Heart left ventricle (tissue), 16 donors: ENCODE measurements around the gene BCAS1. TPM values are rescaled to one million over a fixed set of nuclear protein-coding genes. Genes with fewer than 3 reads are reported as not detected.

Experiments
- ATAC-seq, 4 donors: fragments of 200-7000 bp; cut with Tn5 transposase; one replicate each; pipeline ENCODE4 v1.9.1; 2020 to 2022; ENCODE audit warnings: moderate library complexity in 4 of 4, mild to moderate bottlenecking in 3 of 4, moderate number of reproducible peaks in 1 of 4
- DNase-seq, 5 donors: peaks; one replicate each; pipeline ENCODE4 v3.0.0-alpha.2; 2020
- H3K27ac ChIP-seq, 12 donors: fragments of 200-600 bp; sonication (generic) in 4 of 12; one replicate each; pipeline versions ENCODE4 v1.5.0 to v1.8.0; 2016 to 2022; ENCODE audit warnings: mild to moderate bottlenecking in 2 of 12
- H3K27me3 ChIP-seq, 9 donors: fragments of 200-600 bp; sonication (generic) in 2 of 9; one replicate each; pipeline versions ENCODE4 v1.5.1 to v1.8.0; 2016 to 2022; ENCODE audit warnings: mild to moderate bottlenecking in 3 of 9
- H3K36me3 ChIP-seq, 9 donors: fragments of 200-600 bp; sonication (generic) in 2 of 9; one replicate each; pipeline versions ENCODE4 v1.5.0 to v1.8.0; 2018 to 2022; ENCODE audit warnings: mild to moderate bottlenecking in 2 of 9
- H3K4me1 ChIP-seq, 12 donors: fragments of 200-600 bp; sonication (generic) in 4 of 12; one replicate each; pipeline versions ENCODE4 v1.5.0 to v1.8.0; 2016 to 2022; ENCODE audit warnings: mild to moderate bottlenecking in 3 of 12
- H3K4me3 ChIP-seq, 12 donors: fragments of 200-600 bp; sonication (generic) in 4 of 12; one replicate each; pipeline versions ENCODE4 v1.5.0 to v1.8.0; 2017 to 2022; ENCODE audit warnings: mild to moderate bottlenecking in 9 of 12, moderate library complexity in 4 of 12
- H3K9me3 ChIP-seq, 12 donors: fragments of 200-600 bp; sonication (generic) in 4 of 12; one replicate each; pipeline versions ENCODE4 v1.5.0 to v1.8.0; 2016 to 2022; ENCODE audit warnings: mild to moderate bottlenecking in 1 of 12
- CTCF ChIP-seq, 12 donors: fragments of 200-600 bp; sonication (generic) in 4 of 12; IDR thresholded peaks; one replicate each; pipeline versions ENCODE4 v1.5.0 to v1.8.0; 2018 to 2022; ENCODE audit warnings: antibody characterized with exemption in 12 of 12, mild to moderate bottlenecking in 5 of 12
- POLR2A ChIP-seq, 2 donors: fragments of 450-650 bp; IDR thresholded peaks; one replicate each; pipeline ENCODE4 v1.6.1; 2017; ENCODE audit warnings: antibody characterized with exemption in 2 of 2, mild to moderate bottlenecking in 2 of 2, moderate library complexity in 2 of 2
- WGBS, 4 donors: extraction: QIAGEN DNeasy Blood & Tissue Kit in 2 of 4; methylation state at CpG; one replicate each; pipeline versions ENCODE4 v1.1.5 to v1.1.7; 2013 to 2018; 5-methylcytosine and 5-hydroxymethylcytosine counted together
- intact Hi-C, 10 donors: fragments of 100-400 bp; cut with DNase I; formaldehyde crosslinking; loops; one replicate each; pipeline versions ENCODE4 v1.11.1 to v1.14.2; 2022
- polyA plus RNA-seq, 2 donors: library from polyadenylated mRNA; stranded (reverse); fragments of 200-250 nt; gene quantifications; one replicate each; pipeline ENCODE4 v1.2.3, GENCODE V29; 2013
- total RNA-seq, 9 donors: library from RNA; depleted of rRNA in 2 of 9; stranded (reverse); fragments of >200 nt in 2 of 9; fragmentation: NEBNext Ultra II Directional in 3 of 9; extraction: Animal tissue kit (Norgen Biotek cat#: 25700) in 3 of 9; gene quantifications; one replicate each; pipeline versions ENCODE4 v1.1.0 to v1.2.4, GENCODE V29; 2016 to 2023
- donor health status: ischemic (EF 13 %, LVEDD 7.1; RV severe dilation, severe dysfunction).
- donor health status: healthy with polysubstance abuse.
- donor health status: DM: no; HTN: yes; CAD: no.
- donor health status: DM: no; HTN: no; CAD: no.
- donor health status: ischemic (EF 25% LVEDD 6.9; RV normal size, moderate dysfunction).
- donor health status: ischemic (EF 25% LVEDD 5.7; RV mildly dilated, moderate dysfunction).
- donor health status: healthy.
- donor health status: DM: yes; HTN: yes; CAD: no.
- donor health status: ischemic (EF 35%, LVEDD 5.7; RV mildly dilated, moderate dysfunction).
- donor health status: nonischemic (EF 11% LVEDD 7.7; RV severe dilation, severe dysfunction).
- donor health status: DM: yes; HTN: yes; CAD: no.
- donor health status: PGD.
- donor health status: ischemic (EF 29% LVEDD 5.4; RV normal size, mild dysfunction).
- donor health status: nonischemic (EF 23%, LVEDD 6.1; RV moderate dilation, normal function).

The BCAS1 gene
- total and polyA plus RNA-seq, 11 donors: not detected

GRCh38 chr20:54073288-54073687, 2.9 kb upstream of the BCAS1 start:
- DNase-seq (no peak), ATAC-seq (no peak)
- intact Hi-C loops: no loop called here
- H3K36me3 ChIP-seq: no peaks in the 10 kb centered on the region
- 79 to 91% (median 83%) methylated on average over 10 of the region's 10 CpGs for WGBS, 4 donors
- H3K27ac ChIP-seq: no peak overlapping the region
- H3K27me3 ChIP-seq: peaks cover 0 to 6% (median 0%) of the 10 kb centered on the region in 9 donors
- TF ChIP-seq CTCF (IDR thresholded peaks at IDR 0.05): no peak
- no peak for TF ChIP-seq POLR2A (IDR thresholded peaks at IDR 0.05)
- peaks cover 0 to 3% (median 0%) of the 10 kb centered on the region in 12 donors for H3K4me1 ChIP-seq
- H3K4me3 ChIP-seq: no peak overlapping the region
- no peaks in the 10 kb centered on the region for H3K9me3 ChIP-seq

GRCh38 chr20:54069501-54069971, 858 bp downstream of the BCAS1 start:
- intact Hi-C loops: loop anchor here in 2 of 10 donors (10.0 kb wide), 2 partner anchors 125 to 495 kb away; no protein-coding TSS in a partner anchor
- WGBS, 4 donors: 81 to 90% (median 84%) methylated on average over 9 of the region's 9 CpGs

GRCh38 chr20:54068966-54069365, 1.4 kb downstream of the BCAS1 start:
- H3K9me3 ChIP-seq: no peaks in the 10 kb centered on the region

More at GRCh38 chr20:54069501-54069971, 858 bp downstream of the BCAS1 start:
- ATAC-seq: no peak
- H3K4me3 ChIP-seq: no peak overlapping the region
- H3K27me3 ChIP-seq: peaks cover 0 to 13% (median 0%) of the 10 kb centered on the region in 9 donors
- no peaks in the 10 kb centered on the region for H3K36me3 ChIP-seq
- no peaks in the 10 kb centered on the region for H3K4me1 ChIP-seq
- H3K9me3 ChIP-seq: no peaks in the 10 kb centered on the region
- no peak overlapping the region for H3K27ac ChIP-seq
- DNase-seq: no peak
- TF ChIP-seq POLR2A (IDR thresholded peaks at IDR 0.05): no peak
- no peak for TF ChIP-seq CTCF (IDR thresholded peaks at IDR 0.05)

GRCh38 chr20:54068495-54068894, 1.9 kb downstream of the BCAS1 start:
- Histone ChIP-seq H3K4me3 (no peak overlapping the region), H3K4me1 (no peaks in the 10 kb centered on the region), H3K36me3 (no peaks in the 10 kb centered on the region), H3K27me3 (peaks cover 0 to 14% (median 0%) of the 10 kb centered on the region in 9 donors), H3K27ac (no peak overlapping the region), H3K9me3 (no peaks in the 10 kb centered on the region)
- no peak for ATAC-seq
- DNase-seq: no peak
- WGBS, 4 donors: 65 to 90% (median 72%) methylated on average over 5 of the region's 5 CpGs
- intact Hi-C loops: loop anchor here in 2 of 10 donors (10.0 kb wide), 2 partner anchors 124 to 494 kb away; no protein-coding TSS in a partner anchor
- TF ChIP-seq POLR2A (IDR thresholded peaks at IDR 0.05): no peak
- no peak for TF ChIP-seq CTCF (IDR thresholded peaks at IDR 0.05)

More at GRCh38 chr20:54068966-54069365, 1.4 kb downstream of the BCAS1 start:
- no peaks in the 10 kb centered on the region for H3K4me1 ChIP-seq
- no peak for DNase-seq
- no peak overlapping the region for H3K27ac ChIP-seq
- WGBS, 4 donors: 91 to 93% (median 93%) methylated on average over 5 of the region's 5 CpGs
- no peaks in the 10 kb centered on the region for H3K36me3 ChIP-seq
- H3K4me3 ChIP-seq: no peak overlapping the region
- intact Hi-C loops: loop anchor here in 2 of 10 donors (10.0 kb wide), 2 partner anchors 124 to 494 kb away; no protein-coding TSS in a partner anchor
- no peak for ATAC-seq
- peaks cover 0 to 13% (median 0%) of the 10 kb centered on the region in 9 donors for H3K27me3 ChIP-seq
- TF ChIP-seq POLR2A (IDR thresholded peaks at IDR 0.05) (no peak), CTCF (IDR thresholded peaks at IDR 0.05) (no peak)
